ENCODE results near the gene ASIC1.

ASIC1 gene

DNA sequence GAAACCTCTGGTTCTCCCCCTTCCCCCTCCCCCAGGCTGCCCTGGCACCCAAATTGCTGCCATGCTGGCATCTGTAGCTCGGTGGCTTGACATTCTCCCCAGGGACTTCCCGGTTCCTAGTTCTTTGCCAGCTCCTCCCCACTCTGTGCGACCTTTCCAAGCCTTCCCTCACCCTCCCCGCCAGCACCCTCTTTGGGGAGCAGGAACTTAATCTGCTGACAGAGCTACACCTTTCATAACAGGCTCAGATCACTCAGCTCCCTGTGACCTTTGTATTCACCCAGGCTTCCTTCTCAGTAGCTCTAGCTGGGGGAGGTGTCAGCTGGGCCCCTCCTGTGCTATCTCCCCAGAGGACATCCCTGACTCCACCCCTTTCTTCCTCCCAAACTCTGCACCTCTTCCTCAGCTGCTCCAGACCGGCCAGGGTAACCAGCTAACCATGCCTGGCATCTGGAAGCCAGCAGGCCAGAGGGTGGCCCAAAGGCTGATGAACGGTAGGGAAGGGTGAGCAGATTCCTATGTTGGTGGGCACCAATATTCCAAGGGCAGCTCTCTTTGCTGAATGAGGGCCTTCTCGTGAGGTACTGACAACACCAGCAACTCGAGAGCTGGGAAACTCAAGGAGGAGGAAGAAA, 52.8 kb downstream of the ASIC1 start:
- peak; percentile 55 for DNase-seq

DNA sequence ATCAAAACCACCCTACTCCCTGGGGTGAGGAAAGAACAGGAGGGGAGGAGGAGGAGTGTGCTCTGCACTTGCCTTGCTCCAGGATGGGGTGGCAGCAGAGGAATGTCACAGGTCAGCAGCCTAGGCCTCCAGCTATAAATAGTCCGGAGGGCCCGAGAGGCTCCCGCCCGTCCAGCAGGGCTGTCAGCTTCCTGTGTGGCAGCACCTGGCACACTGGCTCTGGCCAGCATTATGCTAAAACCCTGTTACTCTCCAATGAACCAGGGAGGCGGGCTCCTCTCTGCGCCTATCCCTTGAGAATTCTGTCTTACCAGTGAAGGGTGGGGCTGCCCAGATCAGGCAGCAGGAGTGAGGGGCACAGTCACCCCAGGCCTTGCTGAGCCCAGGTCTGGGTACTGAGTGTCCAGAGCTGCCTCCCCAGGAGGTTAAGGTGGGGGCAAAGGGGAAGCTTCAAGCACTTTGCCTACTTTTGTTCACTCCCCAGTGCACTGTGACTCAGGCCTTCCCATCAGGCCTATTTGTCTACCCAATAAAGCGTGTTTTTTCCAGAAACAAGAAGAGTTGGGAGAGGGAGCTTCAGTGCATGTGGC, 53.5 kb downstream of the ASIC1 start:
- DNase-seq, result no peak

DNA sequence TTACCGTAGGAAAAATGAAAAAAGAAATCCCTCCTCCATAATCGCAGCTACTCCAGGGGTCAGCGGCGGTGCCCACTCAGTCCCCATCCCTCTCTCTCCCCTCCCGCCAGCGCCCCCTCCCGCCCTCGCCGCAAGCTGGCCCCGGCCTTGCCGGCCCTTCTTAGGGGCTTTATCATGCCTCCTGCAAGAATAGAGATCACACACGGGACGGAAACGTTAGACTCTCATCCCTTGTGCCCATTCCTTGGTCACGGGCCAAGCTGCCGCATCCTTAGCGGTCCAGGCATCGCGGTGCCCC, 53.9 kb downstream of the ASIC1 start:
- DNase-seq, result no peak

DNA sequence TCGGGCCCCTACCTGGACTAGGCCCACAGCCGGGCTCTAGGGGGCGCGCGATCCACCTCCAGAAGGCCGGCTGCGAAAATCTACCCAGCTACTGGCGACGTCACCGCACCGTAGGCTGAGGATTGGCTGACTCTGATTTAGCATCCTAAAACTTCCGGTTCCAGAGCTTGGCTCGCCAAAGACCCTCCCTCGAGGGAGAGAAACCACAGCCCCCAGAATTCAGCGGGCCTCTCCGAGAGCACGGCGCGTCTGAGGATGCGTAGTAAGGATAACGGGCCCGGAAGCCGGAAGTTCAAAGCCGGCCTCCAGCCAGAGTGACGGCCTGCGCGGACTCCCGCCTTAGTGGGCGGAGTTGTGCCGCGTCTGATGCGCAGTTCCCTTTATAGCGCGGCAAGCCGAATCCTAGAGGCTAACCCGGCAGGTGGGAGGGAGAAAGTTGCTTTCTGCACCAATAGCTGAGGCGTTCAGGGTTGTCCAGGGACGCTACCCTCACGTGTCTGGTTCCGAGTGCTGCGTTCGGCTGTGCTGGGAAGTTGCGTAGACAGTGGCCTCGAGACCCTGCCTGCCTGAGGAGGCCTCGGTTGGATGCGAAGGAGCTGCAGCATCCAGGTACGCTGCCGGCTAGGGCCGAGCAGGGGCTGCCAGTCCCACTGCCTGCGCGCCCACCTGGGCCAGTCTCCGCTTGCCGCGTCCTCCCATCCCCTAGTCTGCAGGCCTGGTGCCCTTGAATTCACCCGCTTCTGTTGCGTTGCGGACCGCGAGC, 54.5 kb downstream of the ASIC1 start, which contains the start of gene COX14:
Gene COX14 (plus strand): TSS at position 544 of the 763 bp plus-strand sequence. CDS start 7,808 bp downstream, outside the sequence.
- DNase-seq, result peak; percentile 99

DNA sequence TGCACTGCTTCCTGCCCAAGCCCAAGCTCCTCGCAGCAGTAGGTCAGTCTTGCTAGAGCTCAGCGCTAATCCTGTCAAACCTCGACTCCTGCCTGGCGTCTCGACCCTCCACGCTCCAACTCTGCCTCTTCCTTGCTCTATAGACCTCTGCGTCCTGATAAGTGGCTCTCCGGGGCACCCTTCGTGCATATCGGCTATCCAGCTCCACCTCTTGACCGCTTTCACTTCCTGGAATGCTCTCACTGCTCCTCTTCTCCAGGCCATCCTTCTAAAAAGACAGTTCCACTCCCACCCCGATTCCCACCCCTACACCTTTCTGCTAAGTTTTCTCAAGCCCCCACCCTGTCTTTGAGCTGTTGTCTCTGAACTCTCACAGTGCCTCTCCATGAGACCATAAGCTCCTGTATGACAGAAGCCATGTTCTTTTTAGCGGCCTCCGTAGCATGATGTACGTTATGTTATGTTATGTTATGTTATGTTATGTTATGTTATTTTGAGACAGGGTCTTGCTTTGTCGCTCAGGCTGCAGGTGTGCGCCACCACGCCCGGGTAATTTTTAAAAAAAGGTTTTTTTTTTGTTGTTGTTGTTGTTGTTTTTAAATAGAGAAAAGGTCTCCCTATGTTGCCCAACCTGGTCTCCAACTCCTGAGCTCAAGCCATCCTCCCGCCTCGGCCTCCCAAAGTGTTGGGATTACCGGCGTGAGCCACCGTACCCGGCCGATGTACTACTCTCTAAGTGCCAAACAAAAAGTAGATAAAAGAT, 55.2 kb downstream of the ASIC1 start:
- peak; percentile 67 for DNase-seq

DNA sequence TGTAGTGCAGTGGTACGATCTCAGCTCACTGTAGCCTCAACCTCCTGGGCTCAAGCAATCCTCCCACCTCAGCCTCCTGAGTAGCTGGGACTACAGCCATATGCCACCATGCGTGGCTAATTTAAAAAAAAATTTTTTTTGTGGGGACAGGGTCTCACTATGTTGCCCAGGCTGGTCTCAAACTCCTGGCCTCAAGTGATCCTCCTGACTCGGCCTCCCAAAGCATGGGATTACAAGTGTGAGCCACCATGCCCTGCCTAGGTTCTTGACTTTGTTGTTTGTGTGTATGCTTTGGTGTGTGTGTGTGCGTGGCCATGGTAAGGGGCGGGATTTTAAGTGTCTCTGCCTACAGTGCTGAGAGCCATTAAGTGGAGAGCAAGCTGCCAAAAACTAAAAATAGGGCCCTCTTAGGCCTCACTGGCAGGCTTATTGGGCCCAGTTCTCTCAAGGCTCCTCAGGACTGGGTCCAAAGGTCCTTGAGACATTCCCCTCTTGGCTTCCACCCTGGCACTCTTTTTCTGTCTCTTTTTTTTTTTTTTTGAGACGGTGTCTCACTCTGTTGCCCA, 59.7 kb downstream of the ASIC1 start:
- no peak for DNase-seq

DNA sequence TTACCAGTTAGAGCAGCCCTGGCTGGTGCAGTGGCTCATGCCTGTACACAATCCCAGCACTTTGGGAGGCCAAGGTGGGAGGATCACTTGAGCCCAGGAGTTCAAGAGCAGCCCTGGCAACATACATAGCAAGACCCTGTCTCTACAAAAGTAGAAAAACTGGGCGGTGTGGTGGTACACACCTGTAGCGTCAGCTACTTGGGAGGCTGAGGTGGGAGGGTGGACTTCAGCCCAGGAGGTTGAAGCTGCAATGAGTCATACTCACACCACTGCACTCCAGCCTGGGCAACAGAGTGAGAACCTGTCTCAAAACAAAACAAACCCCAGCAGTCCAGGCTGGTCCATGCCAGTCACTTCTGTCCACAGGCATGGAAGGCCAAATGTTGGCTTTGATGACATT, 62.0 kb downstream of the ASIC1 start:
- DNase-seq, result no peak

DNA sequence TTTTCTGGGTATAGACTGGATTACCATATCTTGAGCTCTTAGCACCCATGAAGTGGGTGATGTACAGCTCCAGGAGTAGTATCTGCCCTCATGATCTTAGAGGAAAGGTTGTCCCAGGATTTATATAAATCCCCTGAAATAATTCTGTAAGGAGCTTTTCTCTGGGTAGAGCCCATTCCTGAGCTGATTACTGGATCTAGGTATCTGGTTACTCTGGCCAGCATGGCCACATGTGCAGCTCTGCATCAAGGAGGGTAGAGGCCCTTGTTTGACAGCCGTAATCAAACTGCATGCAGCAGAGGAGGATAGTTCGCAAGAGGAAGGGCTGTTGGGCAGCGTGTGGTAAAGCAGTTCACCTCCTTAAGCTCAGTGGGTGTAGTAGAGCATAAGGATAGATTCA, 63.1 kb downstream of the ASIC1 start:
- DNase-seq, result no peak

DNA sequence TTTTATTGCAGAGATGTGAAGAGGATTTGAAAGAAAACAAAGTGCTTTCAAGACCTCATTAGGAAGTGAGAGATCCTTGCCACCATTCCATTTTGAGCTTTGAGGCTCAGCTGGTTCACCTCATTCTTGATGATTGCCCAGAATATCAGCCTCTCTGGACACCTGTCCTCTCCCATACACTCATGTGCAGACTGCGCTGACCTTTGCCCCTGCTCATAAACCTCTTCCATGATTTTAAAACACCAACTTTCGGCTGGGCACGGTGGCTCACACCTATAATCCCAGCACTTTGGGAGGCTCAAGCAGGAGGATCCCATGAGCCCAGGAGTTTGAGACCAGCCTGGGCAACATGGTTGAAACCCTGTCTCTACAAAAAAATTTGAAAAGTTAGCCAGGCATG, 63.6 kb downstream of the ASIC1 start:
- DNase-seq, result no peak

DNA sequence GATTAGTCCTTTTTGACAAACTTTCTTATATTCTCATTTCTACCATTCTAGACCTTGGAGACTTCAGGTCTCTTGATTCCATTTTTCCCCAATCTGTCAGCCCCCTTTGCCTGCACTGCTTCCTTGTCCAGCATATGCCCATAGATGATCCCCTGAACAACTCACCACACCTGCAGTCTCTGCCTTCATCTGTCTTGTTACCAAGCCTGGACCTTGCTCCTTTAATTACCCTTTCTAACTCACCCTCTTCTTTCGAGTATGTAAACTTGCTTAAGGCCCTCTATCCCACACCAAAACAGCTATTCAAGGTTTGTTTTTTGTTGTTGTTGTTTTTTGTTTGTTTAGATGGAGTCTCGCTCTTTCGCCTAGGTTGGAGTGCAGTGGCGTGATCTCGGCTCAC, 64.2 kb downstream of the ASIC1 start:
- no peak for DNase-seq

DNA sequence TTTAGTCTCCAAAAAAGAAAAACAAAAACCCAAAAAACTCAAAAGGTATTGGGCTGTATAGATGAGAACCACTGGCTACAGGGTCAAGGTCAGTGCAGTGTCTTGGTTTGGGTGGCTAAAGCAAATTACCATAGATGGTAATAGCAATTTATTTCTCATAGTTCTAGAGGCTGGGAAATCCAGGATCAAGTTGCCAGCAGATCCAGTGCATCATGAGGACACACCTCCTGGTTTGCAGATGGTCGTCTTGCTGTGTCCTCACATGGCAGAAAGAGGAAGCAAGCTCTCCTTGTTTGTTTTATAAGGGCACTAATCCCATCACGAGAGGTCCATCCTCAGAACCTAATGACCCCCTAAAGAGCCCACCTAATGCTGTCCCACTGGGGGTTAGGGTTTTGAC, 65.8 kb downstream of the ASIC1 start:
- no peak for DNase-seq

DNA sequence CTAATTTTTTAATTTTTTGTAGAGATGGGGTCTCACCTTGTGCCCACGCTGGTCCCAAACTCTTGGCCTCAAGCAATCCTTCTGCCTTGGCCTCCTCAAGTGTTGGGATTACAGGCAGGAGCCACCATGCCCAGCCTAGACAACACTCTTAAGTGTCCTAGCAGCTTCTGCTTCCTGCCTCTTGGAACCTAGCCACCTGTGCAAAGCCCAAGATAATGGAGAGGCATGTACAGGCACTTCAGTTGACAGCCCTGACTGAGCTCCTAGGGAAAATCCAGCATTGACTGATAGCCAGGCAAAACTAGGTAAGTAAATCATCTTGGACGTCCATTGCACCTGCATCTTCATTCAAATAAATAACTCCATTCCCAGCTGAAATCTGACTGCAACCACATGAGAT, 70.2 kb downstream of the ASIC1 start:
- DNase-seq, result no peak

DNA sequence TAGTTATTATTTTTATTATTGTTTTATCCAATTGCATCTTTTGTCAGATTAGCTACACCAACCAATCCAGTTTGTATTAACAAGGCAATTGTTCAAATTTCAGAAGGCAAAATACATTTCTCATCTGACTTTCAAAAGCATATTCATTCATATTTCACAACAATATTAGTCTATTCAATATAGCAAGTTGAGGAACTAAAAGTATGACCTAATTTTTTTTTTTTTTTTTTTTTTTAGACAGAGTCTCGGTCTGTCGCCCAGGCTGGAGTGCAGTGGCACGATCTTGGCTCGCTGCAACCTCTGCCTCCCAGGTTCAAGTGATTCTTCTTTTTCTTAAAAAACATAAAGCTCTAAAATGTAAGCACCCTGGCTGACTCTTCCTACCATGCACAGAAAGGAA, 71.9 kb downstream of the ASIC1 start:
- DNase-seq, result no peak

DNA sequence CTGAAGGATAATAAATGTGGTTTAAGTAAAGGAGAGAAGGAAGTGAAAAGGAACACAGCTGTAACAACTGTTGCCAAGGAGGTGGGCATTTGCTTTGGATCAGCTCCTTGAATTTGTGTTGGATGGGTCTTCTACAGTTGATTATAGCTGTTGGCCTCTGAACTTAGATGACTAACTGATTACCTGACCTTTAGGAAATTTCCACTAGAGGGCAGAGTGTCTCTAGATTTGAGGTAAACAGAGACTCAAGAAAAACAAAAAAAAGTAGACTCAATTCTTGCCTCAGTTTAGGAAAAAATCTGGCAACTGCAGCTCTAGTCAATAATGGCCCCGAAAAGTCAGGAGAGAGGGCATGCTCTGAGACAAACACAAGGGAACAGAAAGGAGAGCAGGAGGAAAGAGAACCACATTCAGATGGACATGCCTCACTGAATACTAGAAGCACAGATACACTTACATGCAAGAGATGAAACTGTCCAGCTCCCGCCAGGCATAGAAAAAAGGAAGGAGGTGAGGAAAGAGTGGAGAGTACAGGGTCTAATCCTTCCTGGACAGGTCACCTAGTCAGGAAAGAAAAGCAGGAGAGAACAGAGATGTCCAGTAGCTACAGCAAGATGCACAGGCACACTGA, 75.2 kb downstream of the ASIC1 start:
- DNase-seq, result peak; percentile 70

Measured in hematopoietic multipotent progenitor cell treated with erythropoietin and hydrocortisone succinate and interleukin-3 and kit ligand, for 8 days (in vitro differentiated cells).